Stimulated activated naive CD4-positive, alpha-beta T cell (primary cell): Measurements from ENCODE around the gene FAM133A.

Experiments used
- DNase-seq, 6 experiments: peaks; one replicate each; lab custom pipeline; 2025; lab: John Stamatoyannopoulos, UW

The FAM133A gene

DNA sequence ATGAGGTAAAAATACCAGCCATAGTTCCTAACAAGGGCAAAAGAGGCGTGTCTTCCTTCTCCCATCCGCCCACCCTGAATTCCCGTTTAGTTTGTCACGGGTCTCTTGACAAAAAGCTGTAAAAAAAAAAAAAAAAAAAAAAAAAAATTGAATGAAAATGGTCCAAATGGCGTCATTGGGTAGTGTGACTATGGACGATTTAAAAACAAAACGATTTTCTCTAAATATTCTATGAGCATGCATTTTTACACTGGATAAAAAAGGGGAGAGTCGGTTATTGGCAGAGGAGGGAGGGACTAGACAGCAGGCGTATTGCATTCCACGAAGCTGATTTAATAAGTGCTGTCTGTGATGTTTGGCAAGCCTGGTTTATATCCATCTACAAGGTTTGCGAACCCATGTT lies at the start of gene FAM133A:
FAM133A (plus strand) TSS at position 338 of the 403 bp plus-strand sequence. CDS start 35,214 bp downstream, outside the sequence.
- peak in 2 of 6 experiments; percentile 37 to 57 for DNase-seq

DNA sequence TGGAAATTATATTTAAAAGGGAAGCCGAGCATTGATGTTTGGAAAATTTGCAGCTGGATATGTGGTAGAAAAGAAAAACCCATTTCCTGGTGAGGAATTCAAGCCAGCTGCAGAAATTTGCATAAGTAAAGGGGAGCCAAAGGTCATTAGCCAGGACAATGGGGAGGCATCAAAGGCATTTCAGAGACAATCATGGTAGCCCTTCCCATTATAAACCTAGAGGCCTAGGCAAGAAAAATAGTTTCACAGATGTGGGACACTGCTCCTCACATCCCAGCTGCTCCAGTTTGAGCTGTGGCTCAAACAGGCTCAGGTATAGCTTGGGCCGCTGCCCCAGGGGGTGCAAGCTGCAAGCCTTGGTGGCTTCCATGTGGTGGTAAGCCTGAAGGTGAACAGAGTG lies 36.4 kb upstream of the FAM133A start:
- DNase-seq: no peak

DNA sequence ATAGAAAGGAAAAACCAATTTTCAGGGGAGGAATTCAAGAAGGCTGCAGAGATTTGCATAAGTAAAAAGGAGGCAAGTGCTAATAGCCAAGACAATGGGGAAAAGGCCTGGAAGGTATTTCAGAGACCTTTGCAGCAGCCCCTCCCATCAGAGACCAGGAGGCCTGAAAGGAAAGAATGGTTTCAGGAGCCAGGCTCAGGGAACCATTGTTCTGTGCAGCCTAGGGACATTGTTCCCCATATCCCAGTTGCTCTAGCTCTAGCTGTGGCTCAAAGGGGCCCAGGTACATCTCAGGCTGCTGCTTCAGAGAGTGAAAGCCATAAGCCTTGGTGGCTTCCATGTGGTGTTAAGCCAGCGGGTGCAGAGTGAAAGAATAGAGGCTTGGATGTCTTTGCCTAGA lies 24.6 kb upstream of the FAM133A start:
- DNase-seq: no peak

DNA sequence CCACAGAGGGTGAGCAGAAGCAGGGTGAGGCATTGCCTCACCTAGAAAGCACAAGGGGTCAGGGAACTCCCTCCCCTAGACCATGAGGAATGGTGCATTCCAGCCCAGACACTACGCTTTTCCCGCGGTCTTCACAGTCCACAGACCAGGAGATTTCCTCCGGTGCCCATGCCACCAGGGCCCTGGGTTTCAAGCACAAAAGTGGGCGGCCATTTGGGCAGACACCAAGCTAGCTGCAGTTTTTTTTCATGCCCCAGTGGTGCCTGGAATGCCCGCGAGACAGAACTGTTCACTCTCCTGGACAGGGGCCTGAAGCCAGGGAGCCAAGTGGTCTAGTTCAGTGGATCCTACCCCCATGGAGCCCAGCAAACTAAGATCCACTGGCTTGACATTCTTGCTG lies 13.4 kb upstream of the FAM133A start:
- DNase-seq: no peak

DNA sequence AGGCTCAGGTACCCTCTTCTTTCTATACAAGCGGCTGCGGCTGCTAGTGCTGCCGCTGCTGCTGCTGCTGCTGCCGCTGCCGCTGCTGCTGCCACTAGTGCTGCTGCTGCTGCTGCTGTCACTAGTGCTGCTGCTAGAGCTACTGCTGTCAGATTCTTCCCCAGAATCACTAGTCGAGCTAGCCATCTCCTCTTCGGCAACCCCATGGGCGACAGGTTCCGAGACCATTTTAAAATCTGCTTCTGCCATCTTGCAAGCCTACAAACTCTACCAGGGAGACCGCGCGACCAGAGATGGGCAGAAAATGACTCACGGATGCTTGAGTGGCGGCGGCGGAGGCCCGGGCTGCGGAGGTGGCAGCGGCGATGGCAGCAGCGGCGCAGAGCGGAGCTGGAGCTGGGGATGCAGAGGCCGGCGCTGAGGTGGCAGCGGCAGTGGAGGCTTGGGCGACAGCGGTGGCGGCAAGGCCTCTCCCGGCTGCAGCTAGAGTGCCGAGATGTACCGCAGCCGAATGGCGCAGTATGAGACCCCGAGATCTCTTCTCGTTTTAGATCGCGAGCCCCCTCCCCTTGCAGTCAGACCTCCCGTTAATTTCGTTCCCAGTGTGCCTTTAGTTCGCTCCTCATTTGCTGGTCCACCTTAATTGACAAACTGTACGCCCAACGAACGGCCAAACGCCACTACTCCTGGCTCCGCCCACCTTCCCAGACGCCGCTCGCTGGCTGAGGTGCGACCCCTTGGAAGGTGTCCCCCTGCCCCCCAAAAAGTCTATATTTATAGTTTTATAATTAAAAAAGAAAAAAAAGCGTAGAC lies 744 bp upstream of the FAM133A start, which contains the start of gene NAP1L3:
NAP1L3 (minus strand) TSS at position 523 of the 813 bp plus-strand sequence; CDS start at position 249, 274 bp downstream.
- DNase-seq: peak; percentile 34 to 79 (median 64)

DNA sequence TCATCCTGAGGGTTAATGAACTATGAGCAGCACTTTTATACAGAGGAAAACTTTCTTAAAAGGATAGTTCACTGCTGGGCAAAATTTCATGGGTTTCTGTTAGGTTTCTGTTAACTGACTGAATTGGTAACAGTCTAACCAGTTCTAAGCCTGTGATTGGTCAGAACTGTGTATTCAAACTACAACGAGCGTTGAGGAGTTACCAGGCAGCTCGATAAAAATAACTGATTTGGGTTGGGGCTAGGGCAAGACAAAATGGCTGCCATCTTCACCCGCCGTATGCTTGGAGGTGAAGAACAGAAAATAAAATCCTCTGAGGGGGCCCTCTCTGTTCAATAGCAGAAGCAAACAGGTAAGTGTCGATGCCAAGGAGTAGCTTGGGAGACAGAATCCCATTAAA lies 22.0 kb downstream of the FAM133A start:
- DNase-seq: no peak

DNA sequence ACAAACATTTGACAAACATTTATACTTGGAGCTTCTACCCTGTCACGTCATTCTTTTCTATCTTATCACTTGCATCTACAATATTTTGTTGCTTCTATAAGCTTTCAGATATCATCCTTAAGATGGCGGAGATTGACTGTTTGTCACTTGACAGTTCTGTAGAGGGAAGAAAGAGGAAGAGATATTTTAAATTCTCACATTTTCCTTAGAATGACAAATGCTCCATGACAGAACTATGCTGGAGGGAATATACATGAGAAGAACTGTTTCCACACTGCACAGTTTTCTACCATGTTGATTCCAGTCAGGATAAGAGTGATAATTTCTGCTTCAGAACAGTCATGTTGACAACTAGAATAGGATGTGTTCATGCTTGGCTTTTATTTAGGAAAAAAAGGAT lies 29.7 kb downstream of the FAM133A start:
- no peak for DNase-seq

DNA sequence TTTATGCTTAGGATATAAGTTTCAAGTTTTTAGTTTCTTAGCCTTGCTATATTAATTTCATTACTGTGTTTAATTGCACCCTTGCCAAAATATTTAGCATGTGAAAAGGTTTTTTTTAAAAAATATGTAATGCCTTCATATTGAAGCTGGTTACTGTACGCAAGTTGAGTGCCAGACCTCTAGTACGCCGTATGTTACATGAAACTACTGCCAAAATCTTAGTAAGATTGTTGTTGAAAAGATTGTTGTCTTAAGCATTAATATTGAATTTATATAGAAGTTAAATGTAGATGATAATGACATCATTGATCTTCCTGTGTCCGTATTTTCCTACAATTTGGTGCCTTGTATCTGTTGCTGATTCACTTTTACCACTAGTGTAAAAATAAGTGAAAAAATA lies 37.1 kb downstream of the FAM133A start:
- no peak for DNase-seq

DNA sequence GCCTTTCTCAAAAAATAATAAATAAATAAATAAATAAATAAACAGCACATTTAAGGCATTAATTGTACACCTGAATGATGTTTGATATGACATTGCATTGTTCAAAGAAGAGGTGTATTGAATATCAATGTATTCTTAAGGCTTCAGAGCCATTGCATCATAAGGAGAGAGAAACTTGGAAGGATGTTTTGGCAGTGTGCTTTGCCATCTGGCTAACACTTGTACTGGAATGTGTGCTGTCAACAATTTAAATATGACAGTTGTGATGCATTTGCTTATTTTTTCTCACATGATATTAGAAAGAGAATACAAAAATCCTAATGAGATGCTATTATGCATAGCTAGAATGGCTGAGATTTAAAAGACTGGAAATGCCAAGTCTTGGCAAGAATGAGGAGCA lies 67.8 kb downstream of the FAM133A start:
- no peak for DNase-seq

DNA sequence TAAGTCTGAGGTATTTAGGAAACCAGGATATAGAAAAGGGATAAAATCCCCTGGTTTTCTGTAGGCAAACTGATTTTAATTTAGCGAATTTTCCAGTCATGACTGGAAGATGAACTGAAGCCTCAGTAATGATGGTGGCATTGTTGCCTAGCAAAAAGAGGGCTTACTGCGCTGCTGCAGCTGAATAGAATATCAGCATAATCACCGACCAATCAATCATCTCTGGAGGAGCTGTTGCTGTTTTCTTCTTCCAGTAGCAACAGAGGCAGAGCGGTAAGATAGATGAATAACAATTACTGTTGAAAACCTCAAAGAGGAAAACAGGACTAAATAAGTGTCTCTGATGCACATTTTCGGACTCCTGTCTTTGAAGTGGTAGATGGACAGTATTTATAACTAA lies 86.2 kb downstream of the FAM133A start:
- DNase-seq: no peak
